ENCODE measurements around the gene GAS6.

GRCh38 chr13:113821847-113822246, 42.0 kb downstream of the GAS6 start:
- TF ChIP-seq CTCF (IDR thresholded peaks at IDR 0.05) = no peak
- no peak for TF ChIP-seq POLR2A (IDR thresholded peaks at IDR 0.05)
